ENCODE data around the gene PKDREJ.

PKDREJ gene

DNA sequence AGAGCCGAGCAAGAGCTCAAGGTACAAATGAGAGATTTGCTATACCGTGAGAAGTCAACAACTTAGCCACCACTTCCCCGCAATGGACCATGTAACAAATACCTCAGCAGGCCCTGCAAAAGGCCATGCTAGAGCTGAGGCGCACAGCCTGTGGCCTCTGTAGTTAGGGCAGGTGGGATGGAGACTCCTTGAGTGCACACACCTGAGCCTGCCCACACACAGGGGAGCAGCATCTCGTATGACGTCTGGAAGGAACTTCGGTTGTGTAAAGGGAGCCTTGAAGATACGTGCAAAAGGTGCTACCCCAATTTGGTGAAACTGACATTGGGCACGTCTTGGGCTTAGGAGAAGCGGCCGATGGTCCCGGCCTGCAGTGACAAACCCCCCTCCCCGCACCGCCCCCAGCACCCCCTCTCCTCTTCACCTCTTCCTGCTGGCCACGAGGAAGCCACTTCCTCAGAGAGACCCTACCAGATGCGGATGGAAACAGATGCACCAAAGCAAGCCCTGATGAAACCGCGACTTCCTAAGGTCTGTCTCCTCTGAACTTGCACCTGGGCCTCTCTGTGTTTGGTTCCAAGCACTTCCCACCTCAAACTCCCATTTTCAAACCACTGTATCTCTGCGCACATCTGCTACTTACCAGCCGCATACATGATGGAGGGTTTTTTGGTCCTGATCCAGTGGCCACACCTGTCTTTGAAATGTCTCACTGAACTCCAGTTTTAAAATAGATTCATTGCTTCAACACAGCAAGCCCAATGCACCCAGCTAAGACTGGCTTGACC is 23.7 kb downstream of the PKDREJ start:
- DNase-seq (ENCODE audit: low read depth in 2 of 2) = no peak

DNA sequence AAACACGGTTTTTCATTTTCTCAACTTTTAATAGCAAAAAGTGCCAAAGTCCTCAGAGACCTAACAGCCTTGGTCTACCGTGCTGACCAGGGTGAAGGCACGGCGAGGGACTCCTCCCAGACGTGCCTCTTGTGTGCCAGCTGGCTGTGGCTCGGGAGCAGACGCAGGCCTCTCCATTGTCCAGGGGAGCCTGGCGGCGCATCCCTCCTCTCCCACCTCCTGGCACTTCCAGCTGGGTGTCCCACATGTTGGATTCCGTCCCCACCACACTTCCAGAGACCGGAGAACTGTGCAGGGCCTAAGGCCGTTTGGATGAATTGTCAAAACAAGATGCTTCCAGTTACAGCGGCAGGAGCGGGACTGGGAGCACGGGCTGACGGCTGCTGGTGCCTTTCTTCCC is 24.6 kb downstream of the PKDREJ start:
- no peak for DNase-seq (ENCODE audit: low read depth in 2 of 2)

DNA sequence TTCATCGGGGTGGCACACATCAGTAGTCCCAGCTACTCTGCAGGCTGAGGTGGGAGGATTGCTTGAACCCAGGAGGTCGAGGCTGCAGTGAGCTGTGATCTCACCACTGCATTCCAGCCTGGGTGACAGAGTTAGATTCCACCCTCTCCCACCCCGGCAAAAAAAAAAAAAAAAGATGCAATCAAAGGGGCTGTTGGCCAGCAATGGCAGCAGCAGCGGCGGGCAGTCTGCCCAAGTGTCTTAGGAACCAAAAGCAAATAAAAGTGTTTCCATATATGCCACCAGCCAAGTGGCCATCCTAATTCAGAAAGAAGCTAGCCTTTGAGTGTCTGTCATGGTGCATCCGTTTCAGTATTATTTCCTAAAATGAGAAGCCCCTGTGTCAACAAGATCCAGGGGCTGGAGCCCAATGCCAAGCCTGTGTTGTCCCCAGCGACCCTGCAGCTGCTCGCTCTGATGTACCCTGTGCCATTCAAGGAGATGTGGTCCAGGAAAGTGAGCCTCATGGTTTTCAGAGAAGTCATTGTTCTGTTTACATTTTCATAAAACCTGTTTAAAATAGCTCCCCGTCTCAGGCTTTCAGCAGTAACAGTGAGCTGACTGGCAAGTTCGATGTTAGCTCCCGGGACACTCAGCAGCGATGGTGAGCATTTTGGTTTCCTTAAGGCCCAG is 25.6 kb downstream of the PKDREJ start:
- no peak for DNase-seq (ENCODE audit: low read depth in 2 of 2)

GRCh38 chr22:46234969-46235368 is 28.2 kb downstream of the PKDREJ start:
- DNase-seq (ENCODE audit: low read depth in 2 of 2) = no peak

DNA sequence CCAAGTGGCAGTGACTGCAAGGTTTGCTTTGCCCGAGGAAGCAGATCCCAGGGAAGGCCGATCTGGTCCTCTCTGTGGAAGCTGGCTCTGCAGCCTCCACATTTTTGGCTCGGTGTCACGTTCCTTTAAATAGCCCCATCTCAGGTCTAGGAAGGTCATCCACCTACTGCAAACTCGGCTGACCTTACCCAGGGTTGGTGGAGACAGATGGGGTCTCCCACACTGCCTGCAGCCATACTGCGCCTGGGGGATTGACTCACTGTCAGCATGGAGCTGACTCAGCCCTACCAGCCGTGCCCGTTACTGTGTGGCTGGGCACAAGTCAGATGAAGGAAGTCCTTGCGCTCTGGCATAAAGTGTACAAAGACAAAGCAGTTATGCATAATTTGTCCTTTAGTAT is 29.9 kb downstream of the PKDREJ start:
- no peak for DNase-seq (ENCODE audit: low read depth in 2 of 2)

- no peak for DNase-seq (ENCODE audit: low read depth in 2 of 2)
Measured at GRCh38 chr22:46230262-46230901, 32.8 kb downstream of the PKDREJ start.

DNA sequence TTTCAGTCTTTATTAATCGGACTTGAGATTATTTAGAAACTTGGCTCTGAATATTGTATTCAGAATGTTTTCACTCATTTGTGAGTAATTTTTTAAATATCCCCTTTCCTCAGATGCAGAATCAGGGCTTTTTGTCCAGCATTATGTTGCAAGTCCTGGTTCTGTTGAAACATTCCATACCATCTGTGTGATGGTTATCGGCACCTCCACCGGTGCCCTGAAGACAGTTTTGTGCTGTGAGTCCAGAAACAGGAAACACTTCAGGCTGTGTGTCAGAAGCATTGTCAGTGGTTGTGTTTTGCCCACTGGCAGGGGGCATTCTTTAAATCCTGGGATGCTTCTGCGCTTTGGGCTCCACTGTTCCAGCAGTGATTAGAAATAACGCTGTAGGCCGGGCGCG is 33.4 kb downstream of the PKDREJ start:
- no peak for DNase-seq (ENCODE audit: low read depth in 2 of 2)

DNA sequence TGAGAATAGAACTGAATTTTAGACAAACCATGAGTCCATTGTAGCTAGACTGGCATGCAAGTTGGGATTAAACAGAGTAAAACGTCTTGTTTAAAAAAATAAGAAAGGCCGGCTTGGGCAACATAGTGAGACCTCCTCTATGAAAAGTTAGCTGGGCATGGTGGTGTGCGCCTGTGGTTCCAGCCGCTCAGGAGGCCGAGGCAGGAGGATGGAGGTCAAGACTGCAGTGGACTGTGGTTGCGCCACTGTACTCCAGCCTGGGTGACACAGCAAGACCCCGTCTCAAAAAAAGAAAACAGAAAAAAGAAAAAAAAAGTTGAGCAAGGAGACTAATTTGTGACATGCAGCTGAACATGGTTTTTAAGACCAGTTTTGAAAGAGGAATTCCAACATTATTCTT is 36.6 kb downstream of the PKDREJ start:
- DNase-seq (ENCODE audit: low read depth in 2 of 2) = no peak

GRCh38 chr22:46225631-46226030 is 37.5 kb downstream of the PKDREJ start:
- DNase-seq (ENCODE audit: low read depth in 2 of 2) = no peak

- DNase-seq (ENCODE audit: low read depth in 2 of 2) = no peak
Measured at GRCh38 chr22:46224898-46225290, 38.2 kb downstream of the PKDREJ start.

- DNase-seq (ENCODE audit: low read depth in 2 of 2) = no peak
Measured at GRCh38 chr22:46224044-46224897, 38.9 kb downstream of the PKDREJ start.

DNA sequence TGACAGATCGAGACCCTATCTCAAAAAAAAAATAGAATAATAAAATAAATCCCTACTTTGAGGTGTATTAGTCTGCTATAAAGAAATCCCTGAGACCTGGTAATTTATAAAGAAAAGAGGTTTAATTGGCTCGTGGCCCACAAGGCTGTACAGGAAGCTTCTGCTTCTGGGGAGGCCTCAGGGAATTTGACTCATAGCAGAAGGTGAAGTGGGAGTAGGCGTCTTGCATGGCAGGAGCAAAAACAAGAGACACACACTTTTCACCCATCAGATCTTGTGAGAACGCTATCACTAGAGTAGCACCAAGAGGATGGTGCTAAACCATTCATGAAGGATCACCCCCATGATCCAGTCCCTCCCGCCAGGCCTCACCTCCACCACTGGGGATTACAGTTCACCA is 42.2 kb downstream of the PKDREJ start:
- no peak for DNase-seq (ENCODE audit: low read depth in 2 of 2)

DNA sequence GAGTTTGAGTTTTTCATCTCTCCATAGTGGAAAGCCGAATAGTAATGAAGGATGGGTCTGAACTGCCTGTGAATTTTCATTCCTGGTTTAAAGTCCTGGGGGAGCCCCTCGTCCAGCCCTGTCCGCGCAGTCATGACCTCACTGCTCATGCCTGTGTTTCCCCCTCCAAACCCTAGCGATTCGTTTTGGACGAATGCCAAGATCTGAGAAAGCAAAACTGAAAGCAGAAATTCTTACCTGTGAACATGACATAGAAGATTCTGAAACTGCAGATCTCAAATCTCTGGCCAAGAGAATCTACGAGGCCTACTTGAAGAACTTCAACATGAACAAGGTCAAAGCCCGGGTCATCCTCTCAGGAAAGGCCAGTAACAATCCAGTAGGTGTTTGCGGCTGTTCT is 43.5 kb downstream of the PKDREJ start:
- DNase-seq (ENCODE audit: low read depth in 2 of 2) = no peak

GRCh38 chr22:46214616-46215015 is 48.5 kb downstream of the PKDREJ start:
- DNase-seq (ENCODE audit: low read depth in 2 of 2) = no peak

DNA sequence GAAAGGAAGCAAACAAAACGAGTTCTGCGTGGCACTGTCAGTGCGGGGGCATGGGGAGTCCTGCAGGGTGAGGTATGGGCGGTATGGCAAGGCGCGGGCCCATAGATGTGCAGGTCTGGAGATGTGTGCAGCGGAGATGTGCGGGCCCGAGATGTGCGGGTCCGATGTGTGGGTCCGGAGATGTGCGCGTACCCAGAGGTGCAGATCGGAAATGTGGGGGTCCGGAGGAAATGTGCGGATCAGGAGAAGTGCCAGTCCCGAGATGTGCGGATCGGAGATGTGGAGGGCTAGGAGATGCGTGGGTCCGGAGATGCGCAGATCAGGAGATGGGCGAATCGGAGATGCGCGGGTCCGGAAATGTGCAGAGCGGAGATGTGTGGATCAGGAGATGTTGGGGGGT is 49.0 kb downstream of the PKDREJ start:
- no peak for DNase-seq (ENCODE audit: low read depth in 2 of 2)

- no peak for DNase-seq (ENCODE audit: low read depth in 2 of 2)
Measured at GRCh38 chr22:46213052-46213451, 50.1 kb downstream of the PKDREJ start.

- no peak for DNase-seq (ENCODE audit: low read depth in 2 of 2)
Measured at GRCh38 chr22:46212195-46212594, 50.9 kb downstream of the PKDREJ start.

- DNase-seq (ENCODE audit: low read depth in 2 of 2) = no peak
Measured at GRCh38 chr22:46209262-46209661, 53.9 kb downstream of the PKDREJ start.
